Osteocyte (in vitro differentiated cells): ENCODE data around the gene CD302. TPM values are rescaled to one million over a fixed set of nuclear protein-coding genes. Genes with fewer than 3 reads are reported as not detected.

Source experiments
- DNase-seq: peaks from one replicate; pipeline ENCODE4 v3.0.0; 2021; ENCODE audit warnings: mixed read lengths; ENCODE audit not compliant: unreplicated experiment; ENCODE audit errors: extremely low spot score
- H3K27ac Mint-ChIP-seq: one replicate; pipeline ENCODE4 v1.8.0; 2021; ENCODE audit warnings: mild to moderate bottlenecking, mixed read lengths; ENCODE audit not compliant: unreplicated experiment
- H3K27me3 Mint-ChIP-seq: one replicate; pipeline ENCODE4 v1.8.0; 2021; ENCODE audit warnings: mixed read lengths; ENCODE audit not compliant: unreplicated experiment
- H3K36me3 Mint-ChIP-seq: one replicate; pipeline ENCODE4 v1.8.0; 2021; ENCODE audit warnings: mixed read lengths; ENCODE audit not compliant: unreplicated experiment
- H3K4me1 Mint-ChIP-seq: one replicate; pipeline ENCODE4 v1.8.0; 2021; ENCODE audit warnings: mixed read lengths; ENCODE audit not compliant: unreplicated experiment
- H3K4me3 Mint-ChIP-seq: one replicate; pipeline ENCODE4 v1.8.0; 2021; ENCODE audit warnings: mild to moderate bottlenecking, moderate library complexity, mixed read lengths; ENCODE audit not compliant: unreplicated experiment
- H3K9me3 Mint-ChIP-seq: one replicate; pipeline ENCODE4 v1.8.0; 2021; ENCODE audit warnings: mixed read lengths; ENCODE audit not compliant: unreplicated experiment
- CTCF ChIP-seq: fragments of 200-600 bp; sonication (generic); IDR thresholded peaks from 2 replicates; pipeline ENCODE4 v1.5.0; 2021; ENCODE audit warnings: antibody characterized with exemption, mild to moderate bottlenecking, moderate library complexity
- total RNA-seq: library from RNA; stranded (reverse); gene quantifications from 2 replicates; pipeline ENCODE4 v1.2.1, GENCODE V29; 2021

The CD302 gene
- total RNA-seq, 1 donor from 2014 or later: 19.3 TPM

GRCh38 chr2:159774370-159774990, 23.5 kb downstream of the CD302 start:
- H3K27ac Mint-ChIP-seq: peak overlapping the region; percentile 58
- no peak for TF ChIP-seq CTCF
- H3K36me3 Mint-ChIP-seq: peaks cover 39% of the 10 kb centered on the region
- H3K4me3 Mint-ChIP-seq: no peak overlapping the region
- no peak for DNase-seq
- peaks cover 16% of the 10 kb centered on the region for H3K4me1 Mint-ChIP-seq
- H3K9me3 Mint-ChIP-seq: no peaks in the 10 kb centered on the region
- H3K27me3 Mint-ChIP-seq: no peaks in the 10 kb centered on the region

DNA sequence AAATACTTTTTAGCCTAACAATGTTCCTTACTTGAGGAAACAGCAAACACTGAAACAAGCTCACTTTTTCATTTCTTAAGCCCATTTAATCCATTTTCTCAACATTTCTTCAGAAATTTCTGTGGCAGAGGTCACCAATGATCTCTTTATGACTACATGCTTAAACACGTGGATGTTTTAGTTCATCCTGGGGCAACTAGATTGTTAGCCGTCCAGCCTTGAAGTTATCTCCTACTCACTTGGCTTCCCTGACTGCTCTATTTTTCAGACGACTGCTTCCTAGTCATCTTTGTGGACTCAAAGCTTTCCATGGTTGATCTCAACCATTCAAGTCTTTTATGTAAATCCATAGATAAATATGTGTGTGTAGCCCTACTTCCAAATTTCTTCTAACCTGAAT, 24.1 kb downstream of the CD302 start:
- H3K27me3 Mint-ChIP-seq: no peaks in the 10 kb centered on the region
- no peak for TF ChIP-seq CTCF
- H3K27ac Mint-ChIP-seq: peak overlapping the region; percentile 40
- H3K4me1 Mint-ChIP-seq: peaks cover 16% of the 10 kb centered on the region
- no peak for DNase-seq
- H3K4me3 Mint-ChIP-seq: no peak overlapping the region
- H3K9me3 Mint-ChIP-seq: no peaks in the 10 kb centered on the region
- peaks cover 41% of the 10 kb centered on the region for H3K36me3 Mint-ChIP-seq

DNA sequence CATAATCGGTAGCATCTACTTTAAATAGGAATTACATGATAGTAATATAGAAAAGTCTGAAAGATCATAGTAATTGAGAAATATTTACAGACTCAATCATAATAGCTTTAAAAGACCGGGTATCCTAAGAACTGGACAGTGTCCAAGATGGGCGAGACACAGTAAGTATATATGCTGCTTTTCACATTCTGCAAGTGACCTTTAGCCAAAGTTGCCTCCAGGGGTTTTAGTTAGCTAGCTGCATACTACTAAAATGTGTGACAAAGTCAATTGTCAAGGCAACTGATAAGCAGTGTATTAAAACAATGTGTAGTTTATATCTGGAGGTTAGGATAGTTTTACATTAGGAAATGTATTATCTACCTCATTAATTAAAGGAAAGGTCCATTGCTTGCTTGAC, 24.6 kb downstream of the CD302 start:
- Mint-ChIP-seq H3K4me3 (no peak overlapping the region), H3K4me1 (peaks cover 16% of the 10 kb centered on the region), H3K9me3 (no peaks in the 10 kb centered on the region), H3K27ac (peak overlapping the region; percentile 50), H3K27me3 (no peaks in the 10 kb centered on the region), H3K36me3 (peaks cover 41% of the 10 kb centered on the region)
- TF ChIP-seq CTCF: no peak
- no peak for DNase-seq

GRCh38 chr2:159769147-159769546, 28.9 kb downstream of the CD302 start:
- peaks cover 19% of the 10 kb centered on the region for H3K4me1 Mint-ChIP-seq
- H3K4me3 Mint-ChIP-seq: no peak overlapping the region
- TF ChIP-seq CTCF: no peak
- H3K9me3 Mint-ChIP-seq: no peaks in the 10 kb centered on the region
- peaks cover 38% of the 10 kb centered on the region for H3K36me3 Mint-ChIP-seq
- H3K27ac Mint-ChIP-seq: no peak overlapping the region
- no peaks in the 10 kb centered on the region for H3K27me3 Mint-ChIP-seq
- DNase-seq: no peak

DNA sequence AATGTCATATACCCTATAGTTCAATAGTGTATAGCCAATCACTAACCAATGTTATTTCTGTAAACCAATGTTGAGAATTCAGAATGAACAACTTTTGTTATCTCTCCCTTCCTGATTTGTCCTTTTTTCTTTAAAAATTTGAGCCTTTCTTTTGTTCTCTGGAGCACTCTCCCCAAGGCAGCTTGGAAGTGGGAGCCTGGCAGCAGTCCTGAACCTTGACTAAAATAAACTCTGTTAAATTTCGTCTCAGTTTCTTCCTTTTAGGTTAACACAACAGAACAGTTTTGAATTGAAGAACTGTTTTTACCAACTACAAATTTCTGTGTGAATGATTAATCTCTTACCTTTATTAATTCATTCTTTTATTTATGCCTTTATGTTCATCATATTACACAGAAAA, 35.9 kb downstream of the CD302 start:
- TF ChIP-seq CTCF: no peak
- Mint-ChIP-seq H3K27ac (peak overlapping the region; percentile 1), H3K4me3 (no peak overlapping the region), H3K27me3 (no peaks in the 10 kb centered on the region), H3K4me1 (peaks cover 44% of the 10 kb centered on the region), H3K36me3 (peaks cover 50% of the 10 kb centered on the region), H3K9me3 (no peaks in the 10 kb centered on the region)
- no peak for DNase-seq
